Peyer's patch (tissue), 4 donors: Measurements from ENCODE around the gene ACOX3. TPM values are rescaled to one million over a fixed set of nuclear protein-coding genes. Genes with fewer than 3 reads are reported as not detected.

Source experiments
- DNase-seq, 3 donors: peaks; one replicate each; pipeline ENCODE4 v3.0.0-alpha.2; 2017 to 2019
- H3K27ac ChIP-seq, 4 donors: fragments of 200-600 bp; sonication (generic); one replicate each; pipeline ENCODE4 v1.5.1; 2016 to 2019
- H3K27me3 ChIP-seq, 2 donors: fragments of 200-600 bp; sonication (generic); one replicate each; pipeline ENCODE4 v1.5.1; 2019
- H3K36me3 ChIP-seq, 3 donors: fragments of 200-600 bp; sonication (generic); one replicate each; pipeline ENCODE4 v1.5.1; 2016 to 2019
- H3K4me1 ChIP-seq, 4 donors: fragments of 200-600 bp; sonication (generic); one replicate each; pipeline ENCODE4 v1.5.1; 2016 to 2019
- H3K4me3 ChIP-seq, 4 donors: fragments of 200-600 bp; sonication (generic); 1 replicate in 3 of 4; 2 replicates in 1 of 4; pipeline ENCODE4 v1.5.1; 2016 to 2019; ENCODE audit warnings: mild to moderate bottlenecking in 1 of 4
- H3K9me3 ChIP-seq, 4 donors: fragments of 200-600 bp; sonication (generic); one replicate each; pipeline ENCODE4 v1.5.1; 2016 to 2019; ENCODE audit warnings: mild to moderate bottlenecking in 1 of 4
- CTCF ChIP-seq, 6 experiments: fragments of 450-650 bp in 4 of 6; fragments of 200-600 bp in 2 of 6; sonication (generic) in 1 of 6; IDR thresholded peaks; one replicate each; pipeline ENCODE4 v1.5.1; 2017 to 2019; ENCODE audit warnings: antibody characterized with exemption in 6 of 6, mild to moderate bottlenecking in 3 of 6, moderate library complexity in 1 of 6
- POLR2A ChIP-seq, 2 donors: fragments of 450-650 bp; IDR thresholded peaks; one replicate each; pipeline ENCODE4 v1.5.1; 2017; ENCODE audit warnings: antibody characterized with exemption in 2 of 2, mild to moderate bottlenecking in 2 of 2, moderate library complexity in 2 of 2
- total RNA-seq, 4 donors: library from RNA; depleted of rRNA; stranded (reverse); fragments of >200 nt; gene quantifications; one replicate each; pipeline ENCODE4 v1.1.0, GENCODE V29; 2016

The ACOX3 gene
- total RNA-seq, 4 donors from 2014 or later: 17.2 to 95.7 (median 43.7) TPM

- Histone ChIP-seq H3K4me3 (no peak overlapping the region), H3K27ac (no peak overlapping the region), H3K36me3 (peaks cover 0 to 16% (median 0%) of the 10 kb centered on the region in 3 donors), H3K4me1 (no peaks in the 10 kb centered on the region), H3K27me3 (no peaks in the 10 kb centered on the region), H3K9me3 (no peaks in the 10 kb centered on the region)
- TF ChIP-seq POLR2A (IDR thresholded peaks at IDR 0.05) (no peak), CTCF (IDR thresholded peaks at IDR 0.05) (no peak)
- peak in 1 of 3 donors; percentile 36 for DNase-seq
Observed at GRCh38 chr4:8369426-8370105, 71.0 kb downstream of the ACOX3 start.

- H3K36me3 ChIP-seq: peaks cover 0 to 16% (median 0%) of the 10 kb centered on the region in 3 donors
- no peaks in the 10 kb centered on the region for H3K9me3 ChIP-seq
- H3K4me3 ChIP-seq: no peak overlapping the region
- peak in 1 of 3 donors; percentile 28 for DNase-seq
- TF ChIP-seq CTCF (IDR thresholded peaks at IDR 0.05): no peak
- no peak for TF ChIP-seq POLR2A (IDR thresholded peaks at IDR 0.05)
- H3K4me1 ChIP-seq: no peaks in the 10 kb centered on the region
- no peak overlapping the region for H3K27ac ChIP-seq
- no peaks in the 10 kb centered on the region for H3K27me3 ChIP-seq
Observed at GRCh38 chr4:8368998-8369397, 71.5 kb downstream of the ACOX3 start.

- H3K4me1 ChIP-seq: no peaks in the 10 kb centered on the region
- peaks cover 0 to 16% (median 0%) of the 10 kb centered on the region in 3 donors for H3K36me3 ChIP-seq
- TF ChIP-seq POLR2A (IDR thresholded peaks at IDR 0.05): no peak
- no peak for TF ChIP-seq CTCF (IDR thresholded peaks at IDR 0.05)
- no peak overlapping the region for H3K27ac ChIP-seq
- no peak overlapping the region for H3K4me3 ChIP-seq
- H3K27me3 ChIP-seq: no peaks in the 10 kb centered on the region
- H3K9me3 ChIP-seq: no peaks in the 10 kb centered on the region
- peak in 1 of 3 donors; percentile 41 for DNase-seq
Observed at GRCh38 chr4:8368061-8368481, 72.5 kb downstream of the ACOX3 start.

GRCh38 chr4:8366601-8367000 lies 73.9 kb downstream of the ACOX3 start:
- no peak overlapping the region for H3K27ac ChIP-seq
- TF ChIP-seq CTCF (IDR thresholded peaks at IDR 0.05): no peak
- TF ChIP-seq POLR2A (IDR thresholded peaks at IDR 0.05): no peak
- H3K36me3 ChIP-seq: peaks cover 0 to 16% (median 0%) of the 10 kb centered on the region in 3 donors
- H3K4me3 ChIP-seq: no peak overlapping the region
- no peaks in the 10 kb centered on the region for H3K27me3 ChIP-seq
- no peaks in the 10 kb centered on the region for H3K9me3 ChIP-seq
- DNase-seq: peak in 1 of 3 donors; percentile 24
- no peaks in the 10 kb centered on the region for H3K4me1 ChIP-seq

GRCh38 chr4:8365951-8366350 lies 74.6 kb downstream of the ACOX3 start:
- peaks cover 0 to 16% (median 0%) of the 10 kb centered on the region in 3 donors for H3K36me3 ChIP-seq
- no peaks in the 10 kb centered on the region for H3K9me3 ChIP-seq
- DNase-seq: peak in 1 of 3 donors; percentile 27
- no peak for TF ChIP-seq POLR2A (IDR thresholded peaks at IDR 0.05)
- no peak for TF ChIP-seq CTCF (IDR thresholded peaks at IDR 0.05)
- H3K27me3 ChIP-seq: no peaks in the 10 kb centered on the region
- no peak overlapping the region for H3K27ac ChIP-seq
- no peak overlapping the region for H3K4me3 ChIP-seq
- no peaks in the 10 kb centered on the region for H3K4me1 ChIP-seq
